Activated naive CD4-positive, alpha-beta T cell treated with anti-CD3 and anti-CD28 coated beads, Interleukin-2, amount 50 U/mL, for 24 hours (primary cell): ENCODE data around the gene EPHB4.

Experiments
- H3K27ac Mint-ChIP-seq: one replicate; pipeline ENCODE4 v1.8.0; 2021; ENCODE audit warnings: mild to moderate bottlenecking, mixed read lengths
- H3K27me3 Mint-ChIP-seq: one replicate; pipeline ENCODE4 v1.8.0; 2021; ENCODE audit warnings: mixed read lengths
- H3K36me3 Mint-ChIP-seq: one replicate; pipeline ENCODE4 v1.8.0; 2021; ENCODE audit warnings: mixed read lengths
- H3K4me1 Mint-ChIP-seq: one replicate; pipeline ENCODE4 v1.8.0; 2021; ENCODE audit warnings: mixed read lengths
- H3K4me3 Mint-ChIP-seq: one replicate; pipeline ENCODE4 v1.8.0; 2021; ENCODE audit warnings: mild to moderate bottlenecking, mixed read lengths
- H3K9me3 Mint-ChIP-seq: one replicate; pipeline ENCODE4 v1.8.0; 2021; ENCODE audit warnings: mixed read lengths

The EPHB4 gene

GRCh38 chr7:100827330-100828226, at the start of gene EPHB4:
Gene EPHB4 (minus strand): TSS chr7:100827523. CDS start chr7:100827030, 493 bp downstream.
- Mint-ChIP-seq H3K4me1 (peaks cover 19% of the 10 kb centered on the region), H3K9me3 (no peaks in the 10 kb centered on the region), H3K4me3 (peak within 1 kb of the TSS; percentile 82), H3K27ac (peak within 1 kb of the TSS; percentile 55), H3K27me3 (peaks cover 25% of the 10 kb centered on the region), H3K36me3 (peaks cover 2% of the 10 kb centered on the region)

- Mint-ChIP-seq H3K9me3 (no peaks in the 10 kb centered on the region), H3K4me1 (peaks cover 53% of the 10 kb centered on the region), H3K27ac (peak overlapping the region; percentile 88), H3K4me3 (peak overlapping the region; percentile 99), H3K27me3 (no peaks in the 10 kb centered on the region), H3K36me3 (peaks cover 22% of the 10 kb centered on the region)
Observed at GRCh38 chr7:100875356-100875751, 48.0 kb upstream of the EPHB4 start.

DNA sequence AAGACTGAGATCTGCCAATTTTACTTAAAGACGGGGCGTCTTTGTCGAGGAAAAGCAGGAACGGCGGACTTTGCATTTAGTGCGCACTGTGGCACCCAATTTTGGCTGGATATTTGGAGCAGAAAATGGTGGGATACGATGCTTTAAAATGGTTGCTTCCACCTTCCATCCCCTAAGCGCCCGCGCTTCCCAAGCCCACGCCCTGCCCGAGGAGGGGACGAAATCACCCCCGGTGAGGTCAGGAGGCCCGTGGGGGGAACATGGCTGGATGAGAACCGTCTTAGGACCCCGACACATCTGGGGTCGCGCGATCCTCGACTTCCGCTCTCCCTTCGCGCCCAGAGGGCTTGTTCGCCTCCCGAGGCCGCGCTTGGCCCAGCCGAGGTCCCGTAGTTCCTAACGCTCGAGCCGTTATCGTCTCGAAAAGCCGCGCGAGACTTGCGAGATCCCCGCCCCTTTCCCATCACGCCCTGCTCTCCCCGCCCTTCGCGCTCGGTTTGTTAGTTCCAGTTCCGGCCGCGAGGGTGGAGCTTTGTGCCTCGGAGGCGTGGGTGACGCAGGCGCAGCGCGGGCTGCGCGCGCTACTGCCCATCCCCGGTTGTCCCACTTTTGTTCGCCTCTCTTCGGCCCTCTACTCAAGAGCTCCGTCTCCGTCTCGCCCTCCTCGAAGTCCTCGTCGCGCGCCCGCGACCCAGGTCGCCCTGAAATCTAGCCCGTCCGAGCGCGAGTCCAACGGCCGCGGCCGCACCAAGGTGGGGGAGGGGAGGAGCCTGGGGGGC, 47.4 kb upstream of the EPHB4 start, which contains the start of gene SRRT:
Gene SRRT (plus strand): TSS at position 527 of the 779 bp plus-strand sequence. CDS start 488 bp downstream, outside the sequence.
- Mint-ChIP-seq H3K4me3 (peak within 1 kb of the TSS; percentile 99), H3K36me3 (peaks cover 22% of the 10 kb centered on the region), H3K9me3 (no peaks in the 10 kb centered on the region), H3K4me1 (peaks cover 48% of the 10 kb centered on the region), H3K27me3 (no peaks in the 10 kb centered on the region), H3K27ac (peak within 1 kb of the TSS; percentile 99)

GRCh38 chr7:100874300-100874576, 46.9 kb upstream of the EPHB4 start:
- Mint-ChIP-seq H3K27ac (peak overlapping the region; percentile 99), H3K36me3 (peaks cover 22% of the 10 kb centered on the region), H3K4me1 (peaks cover 44% of the 10 kb centered on the region), H3K27me3 (no peaks in the 10 kb centered on the region), H3K9me3 (no peaks in the 10 kb centered on the region), H3K4me3 (peak overlapping the region; percentile 99)

- Mint-ChIP-seq H3K4me3 (peak overlapping the region; percentile 99), H3K27me3 (no peaks in the 10 kb centered on the region), H3K36me3 (peaks cover 20% of the 10 kb centered on the region), H3K9me3 (no peaks in the 10 kb centered on the region), H3K4me1 (peaks cover 39% of the 10 kb centered on the region), H3K27ac (peak overlapping the region; percentile 99)
Observed at GRCh38 chr7:100873599-100874299, 46.4 kb upstream of the EPHB4 start.

- no peaks in the 10 kb centered on the region for H3K27me3 Mint-ChIP-seq
- peaks cover 15% of the 10 kb centered on the region for H3K4me1 Mint-ChIP-seq
- no peaks in the 10 kb centered on the region for H3K9me3 Mint-ChIP-seq
- H3K36me3 Mint-ChIP-seq = peaks cover 2% of the 10 kb centered on the region
- peak overlapping the region; percentile 67 for H3K4me3 Mint-ChIP-seq
- H3K27ac Mint-ChIP-seq = peak overlapping the region; percentile 81
Observed at GRCh38 chr7:100867776-100868485, 40.6 kb upstream of the EPHB4 start.

- peaks cover 15% of the 10 kb centered on the region for H3K4me1 Mint-ChIP-seq
- peak within 1 kb of the TSS; percentile 91 for H3K4me3 Mint-ChIP-seq
- H3K36me3 Mint-ChIP-seq = peaks cover 7% of the 10 kb centered on the region
- H3K27ac Mint-ChIP-seq = peak within 1 kb of the TSS; percentile 99
- H3K9me3 Mint-ChIP-seq = no peaks in the 10 kb centered on the region
- H3K27me3 Mint-ChIP-seq = no peaks in the 10 kb centered on the region
Observed at GRCh38 chr7:100867040-100867775, 39.9 kb upstream of the EPHB4 start, which contains the start of gene TRIP6. Gene TRIP6 (plus strand): TSS chr7:100867387. CDS start chr7:100867498, 111 bp downstream.

DNA sequence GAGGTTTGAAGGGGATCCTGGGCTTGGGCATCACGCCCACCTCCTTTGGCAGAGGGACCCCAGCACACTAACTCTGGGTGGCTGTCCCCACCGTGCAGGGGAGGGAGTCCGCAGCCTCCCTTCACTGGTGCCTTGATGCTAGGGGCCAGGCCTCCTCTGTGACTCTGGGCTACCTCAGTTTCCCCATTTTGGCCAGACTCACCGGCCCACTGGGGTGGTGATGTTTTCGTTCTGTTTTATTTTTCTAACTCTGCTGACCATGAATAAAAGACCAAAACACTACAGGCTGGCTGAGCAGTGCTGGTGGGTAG, 39.4 kb upstream of the EPHB4 start:
- no peaks in the 10 kb centered on the region for H3K9me3 Mint-ChIP-seq
- H3K27me3 Mint-ChIP-seq = no peaks in the 10 kb centered on the region
- H3K27ac Mint-ChIP-seq = peak overlapping the region; percentile 99
- peak overlapping the region; percentile 91 for H3K4me3 Mint-ChIP-seq
- H3K36me3 Mint-ChIP-seq = peaks cover 6% of the 10 kb centered on the region
- peaks cover 15% of the 10 kb centered on the region for H3K4me1 Mint-ChIP-seq

- Mint-ChIP-seq H3K4me3 (peak overlapping the region; percentile 91), H3K9me3 (no peaks in the 10 kb centered on the region), H3K27ac (peak overlapping the region; percentile 41), H3K36me3 (peaks cover 4% of the 10 kb centered on the region), H3K4me1 (peaks cover 15% of the 10 kb centered on the region), H3K27me3 (no peaks in the 10 kb centered on the region)
Observed at GRCh38 chr7:100865938-100866728, 38.8 kb upstream of the EPHB4 start.

DNA sequence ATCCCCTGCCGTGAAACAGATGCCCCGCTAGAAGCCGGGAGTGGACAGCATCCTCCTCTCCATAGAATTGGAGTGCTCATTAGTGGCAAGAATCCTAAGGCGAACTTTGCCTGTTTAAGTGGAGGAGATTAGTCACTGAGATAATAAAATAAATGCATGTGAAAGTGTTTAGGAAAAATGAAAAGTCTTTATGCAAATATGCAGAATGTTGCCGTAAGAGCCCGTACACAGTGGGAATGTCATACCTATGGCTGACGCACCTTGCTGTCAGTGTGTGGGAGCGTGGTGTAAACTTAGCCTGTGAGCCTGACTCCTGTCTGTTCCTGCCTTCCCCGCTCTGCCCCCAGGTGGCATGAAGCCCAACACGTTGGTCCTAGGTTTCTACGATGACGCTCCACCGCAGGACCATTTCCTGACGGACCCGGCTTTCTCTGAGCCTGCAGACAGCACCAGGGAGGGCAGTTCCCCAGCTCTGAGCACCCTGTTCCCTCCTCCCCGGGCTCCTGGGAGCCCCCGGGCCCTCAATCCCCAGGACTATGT, 38.1 kb upstream of the EPHB4 start:
- H3K27me3 Mint-ChIP-seq = no peaks in the 10 kb centered on the region
- no peak overlapping the region for H3K4me3 Mint-ChIP-seq
- no peaks in the 10 kb centered on the region for H3K9me3 Mint-ChIP-seq
- H3K36me3 Mint-ChIP-seq = peaks cover 4% of the 10 kb centered on the region
- H3K4me1 Mint-ChIP-seq = peaks cover 15% of the 10 kb centered on the region
- H3K27ac Mint-ChIP-seq = no peak overlapping the region

DNA sequence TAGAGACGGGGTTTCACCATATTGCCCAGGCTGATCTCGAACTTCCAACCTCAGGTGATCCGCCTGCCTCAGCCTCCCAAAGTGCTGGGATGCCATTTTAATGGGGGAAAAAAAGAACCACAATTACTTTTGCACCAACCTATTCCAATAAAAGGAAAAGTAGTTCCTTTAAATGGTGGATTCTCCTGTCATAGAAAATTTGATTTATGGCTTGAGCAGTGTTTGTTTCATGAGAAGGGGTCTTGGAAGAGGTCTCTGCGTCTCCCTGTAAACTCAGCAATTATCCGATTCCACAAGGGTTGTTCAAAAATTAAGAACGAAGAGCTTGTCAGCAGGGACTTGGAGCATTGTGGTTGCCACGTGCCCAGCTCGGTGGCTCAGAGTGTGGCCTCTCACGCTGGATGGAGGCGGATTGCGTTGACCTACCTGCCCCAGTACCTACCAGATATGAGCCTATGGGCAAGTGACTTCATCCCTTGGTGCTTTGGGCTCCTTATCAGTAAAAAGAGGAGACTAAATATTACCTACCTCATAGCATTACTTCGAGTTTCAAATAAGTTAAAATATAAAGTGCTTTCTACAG, 37.0 kb upstream of the EPHB4 start:
- Mint-ChIP-seq H3K4me1 (peaks cover 15% of the 10 kb centered on the region), H3K9me3 (no peaks in the 10 kb centered on the region), H3K4me3 (no peak overlapping the region), H3K36me3 (peaks cover 7% of the 10 kb centered on the region), H3K27me3 (no peaks in the 10 kb centered on the region), H3K27ac (peak overlapping the region; percentile 63)

DNA sequence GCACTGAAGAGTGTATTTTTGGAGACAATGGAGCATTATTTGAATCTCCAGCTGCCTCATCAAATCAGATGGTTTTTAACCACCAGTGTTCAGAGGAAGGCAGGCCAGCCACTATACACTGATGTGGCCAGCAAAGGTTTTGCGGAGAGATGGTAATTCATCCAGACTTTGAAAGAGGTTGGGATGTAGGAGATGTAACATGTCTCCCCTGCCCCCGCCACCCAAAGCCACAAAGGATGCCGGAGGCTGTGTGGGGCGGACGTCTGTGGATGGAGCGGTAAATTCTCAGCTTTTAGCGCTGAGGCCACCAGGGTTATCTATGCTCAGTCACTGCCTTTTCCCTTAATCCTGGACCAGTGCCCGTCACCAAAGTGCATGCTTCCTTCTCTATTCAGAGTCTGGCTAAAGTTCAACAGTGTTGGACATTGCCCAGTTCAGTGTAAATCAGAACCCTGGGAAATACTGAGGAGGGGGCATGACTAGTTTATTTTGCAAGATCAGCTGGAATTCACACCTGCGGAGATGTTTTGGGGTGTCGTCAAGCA, 36.2 kb upstream of the EPHB4 start:
- Mint-ChIP-seq H3K4me1 (peaks cover 15% of the 10 kb centered on the region), H3K9me3 (no peaks in the 10 kb centered on the region), H3K36me3 (peaks cover 7% of the 10 kb centered on the region), H3K4me3 (no peak overlapping the region), H3K27ac (no peak overlapping the region), H3K27me3 (no peaks in the 10 kb centered on the region)

DNA sequence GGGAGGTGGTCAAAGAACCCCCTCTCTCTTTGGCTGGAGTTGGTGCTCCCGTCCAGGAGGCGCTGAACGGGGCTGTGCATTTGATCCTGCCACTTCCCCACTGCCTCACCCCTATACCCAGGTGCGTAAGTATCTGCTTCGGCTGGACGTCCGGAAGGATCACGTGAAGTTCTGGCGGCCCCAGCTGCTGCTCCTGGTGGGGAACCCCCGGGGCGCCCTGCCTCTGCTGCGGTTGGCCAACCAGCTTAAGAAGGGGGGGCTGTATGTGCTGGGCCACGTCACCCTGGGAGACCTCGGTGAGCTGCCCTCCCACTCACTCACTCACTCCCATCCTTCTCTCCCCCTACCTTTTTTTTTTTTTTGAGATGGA, 34.3 kb upstream of the EPHB4 start:
- H3K4me3 Mint-ChIP-seq = no peak overlapping the region
- H3K9me3 Mint-ChIP-seq = no peaks in the 10 kb centered on the region
- no peaks in the 10 kb centered on the region for H3K27me3 Mint-ChIP-seq
- H3K27ac Mint-ChIP-seq = no peak overlapping the region
- peaks cover 10% of the 10 kb centered on the region for H3K36me3 Mint-ChIP-seq
- H3K4me1 Mint-ChIP-seq = peaks cover 4% of the 10 kb centered on the region
